ENCODE measurements around the gene PRLR. TPM values are rescaled to one million over a fixed set of nuclear protein-coding genes. Genes with fewer than 3 reads are reported as not detected.

The PRLR gene
- total and polyA plus RNA-seq, 2 of the 8 experiments (the other 6 are each of a cell fraction or from before 2014, with no cell fraction given), result 0.53 to 2.5 TPM

- TF ChIP-seq PHF8 (conservative IDR thresholded peaks at IDR 0.05; ENCODE audit: low read depth, low read length), result no peak
- TF ChIP-seq SIX5 (IDR thresholded peaks at IDR 0.05; ENCODE audit: low read depth, low read length), result no peak
- TF ChIP-seq GTF2F1 (IDR thresholded peaks at IDR 0.05; ENCODE audit: borderline replicate concordance, low read depth, low read length), result no peak
- TF ChIP-seq EP300 (IDR thresholded peaks at IDR 0.05; ENCODE audit: borderline replicate concordance in 1 of 2, low read depth in 2 of 2, low read length in 2 of 2), result no peak
- TF ChIP-seq POU5F1 (IDR thresholded peaks at IDR 0.05; ENCODE audit: low read depth, low read length), result no peak
Measured at GRCh38 chr5:35124932-35125331, 105.4 kb downstream of the PRLR start (continued).
